ENCODE measurements around the gene FRYL. TPM values are rescaled to one million over a fixed set of nuclear protein-coding genes. Genes with fewer than 3 reads are reported as not detected.

FRYL gene
- total and polyA plus RNA-seq, 2 of the 13 experiments (the other 11 are each of a cell fraction or from before 2014, with no cell fraction given): 9.7 to 19.6 TPM

DNA sequence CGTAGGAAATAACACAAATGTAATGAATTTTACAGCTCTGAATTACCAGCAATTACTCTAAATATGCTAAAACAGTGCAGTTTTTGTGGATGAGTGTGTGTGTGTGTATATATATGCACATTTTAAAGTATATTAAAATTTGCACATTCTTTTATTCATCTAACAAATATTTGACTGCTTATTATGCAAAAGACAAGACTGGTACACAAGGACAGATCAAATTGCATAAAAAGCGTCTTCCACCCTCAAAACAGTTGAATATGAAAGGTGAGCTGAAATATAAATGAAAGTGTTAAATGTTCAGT, 276.1 kb downstream of the FRYL start (continued):
- TF ChIP-seq, protein P1, sequence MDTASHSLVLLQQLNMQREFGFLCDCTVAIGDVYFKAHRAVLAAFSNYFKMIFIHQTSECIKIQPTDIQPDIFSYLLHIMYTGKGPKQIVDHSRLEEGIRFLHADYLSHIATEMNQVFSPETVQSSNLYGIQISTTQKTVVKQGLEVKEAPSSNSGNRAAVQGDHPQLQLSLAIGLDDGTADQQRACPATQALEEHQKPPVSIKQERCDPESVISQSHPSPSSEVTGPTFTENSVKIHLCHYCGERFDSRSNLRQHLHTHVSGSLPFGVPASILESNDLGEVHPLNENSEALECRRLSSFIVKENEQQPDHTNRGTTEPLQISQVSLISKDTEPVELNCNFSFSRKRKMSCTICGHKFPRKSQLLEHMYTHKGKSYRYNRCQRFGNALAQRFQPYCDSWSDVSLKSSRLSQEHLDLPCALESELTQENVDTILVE (CRISPR knock-in tag; IDR thresholded peaks at IDR 0.05): no peak
- TF ChIP-seq, protein P2, sequence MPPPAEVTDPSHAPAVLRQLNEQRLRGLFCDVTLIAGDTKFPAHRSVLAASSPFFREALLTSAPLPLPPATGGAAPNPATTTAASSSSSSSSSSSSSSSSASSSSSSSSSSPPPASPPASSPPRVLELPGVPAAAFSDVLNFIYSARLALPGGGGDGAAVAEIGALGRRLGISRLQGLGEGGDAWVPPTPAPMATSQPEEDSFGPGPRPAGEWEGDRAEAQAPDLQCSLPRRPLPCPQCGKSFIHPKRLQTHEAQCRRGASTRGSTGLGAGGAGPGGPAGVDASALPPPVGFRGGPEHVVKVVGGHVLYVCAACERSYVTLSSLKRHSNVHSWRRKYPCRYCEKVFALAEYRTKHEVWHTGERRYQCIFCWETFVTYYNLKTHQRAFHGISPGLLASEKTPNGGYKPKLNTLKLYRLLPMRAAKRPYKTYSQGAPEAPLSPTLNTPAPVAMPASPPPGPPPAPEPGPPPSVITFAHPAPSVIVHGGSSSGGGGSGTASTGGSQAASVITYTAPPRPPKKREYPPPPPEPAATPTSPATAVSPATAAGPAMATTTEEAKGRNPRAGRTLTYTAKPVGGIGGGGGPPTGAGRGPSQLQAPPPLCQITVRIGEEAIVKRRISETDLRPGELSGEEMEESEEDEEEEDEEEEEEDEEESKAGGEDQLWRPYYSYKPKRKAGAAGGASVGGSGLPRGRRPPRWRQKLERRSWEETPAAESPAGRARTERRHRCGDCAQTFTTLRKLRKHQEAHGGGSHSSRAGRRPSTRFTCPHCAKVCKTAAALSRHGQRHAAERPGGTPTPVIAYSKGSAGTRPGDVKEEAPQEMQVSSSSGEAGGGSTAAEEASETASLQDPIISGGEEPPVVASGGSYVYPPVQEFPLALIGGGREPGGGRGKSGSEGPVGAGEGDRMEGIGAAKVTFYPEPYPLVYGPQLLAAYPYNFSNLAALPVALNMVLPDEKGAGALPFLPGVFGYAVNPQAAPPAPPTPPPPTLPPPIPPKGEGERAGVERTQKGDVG (CRISPR knock-in tag; IDR thresholded peaks at IDR 0.05; ENCODE audit: borderline replicate concordance): no peak
- TF ChIP-seq RFX1 (IDR thresholded peaks at IDR 0.05): no peak
- TF ChIP-seq, protein P3, sequence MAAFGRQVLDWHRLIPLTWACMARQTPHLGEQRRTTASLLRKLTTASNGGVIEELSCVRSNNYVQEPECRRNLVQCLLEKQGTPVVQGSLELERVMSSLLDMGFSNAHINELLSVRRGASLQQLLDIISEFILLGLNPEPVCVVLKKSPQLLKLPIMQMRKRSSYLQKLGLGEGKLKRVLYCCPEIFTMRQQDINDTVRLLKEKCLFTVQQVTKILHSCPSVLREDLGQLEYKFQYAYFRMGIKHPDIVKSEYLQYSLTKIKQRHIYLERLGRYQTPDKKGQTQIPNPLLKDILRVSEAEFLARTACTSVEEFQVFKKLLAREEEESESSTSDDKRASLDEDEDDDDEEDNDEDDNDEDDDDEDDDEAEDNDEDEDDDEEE (CRISPR knock-in tag; IDR thresholded peaks at IDR 0.05): no peak
- TF ChIP-seq, protein P4, sequence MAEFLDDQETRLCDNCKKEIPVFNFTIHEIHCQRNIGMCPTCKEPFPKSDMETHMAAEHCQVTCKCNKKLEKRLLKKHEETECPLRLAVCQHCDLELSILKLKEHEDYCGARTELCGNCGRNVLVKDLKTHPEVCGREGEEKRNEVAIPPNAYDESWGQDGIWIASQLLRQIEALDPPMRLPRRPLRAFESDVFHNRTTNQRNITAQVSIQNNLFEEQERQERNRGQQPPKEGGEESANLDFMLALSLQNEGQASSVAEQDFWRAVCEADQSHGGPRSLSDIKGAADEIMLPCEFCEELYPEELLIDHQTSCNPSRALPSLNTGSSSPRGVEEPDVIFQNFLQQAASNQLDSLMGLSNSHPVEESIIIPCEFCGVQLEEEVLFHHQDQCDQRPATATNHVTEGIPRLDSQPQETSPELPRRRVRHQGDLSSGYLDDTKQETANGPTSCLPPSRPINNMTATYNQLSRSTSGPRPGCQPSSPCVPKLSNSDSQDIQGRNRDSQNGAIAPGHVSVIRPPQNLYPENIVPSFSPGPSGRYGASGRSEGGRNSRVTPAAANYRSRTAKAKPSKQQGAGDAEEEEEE (CRISPR knock-in tag; IDR thresholded peaks at IDR 0.05; ENCODE audit: borderline replicate concordance): no peak
- TF ChIP-seq NFRKB (IDR thresholded peaks at IDR 0.05): no peak
- TF ChIP-seq FOXM1 (CRISPR knock-in tag; IDR thresholded peaks at IDR 0.05): no peak
- no peak for TF ChIP-seq EZH2 (conservative IDR thresholded peaks at IDR 0.05; ENCODE audit: low read depth, low read length)

All from HepG2 (cell line).